ENCODE data around the gene TSEN54. TPM values are rescaled to one million over a fixed set of nuclear protein-coding genes. Genes with fewer than 3 reads are reported as not detected.
A peak's percentile ranks its signal among the peaks of the same experiment; 100 is the strongest.

TSEN54 gene
- total and polyA plus RNA-seq, 2 experiments from 2014 or later = 42.5 to 52.3 TPM

DNA sequence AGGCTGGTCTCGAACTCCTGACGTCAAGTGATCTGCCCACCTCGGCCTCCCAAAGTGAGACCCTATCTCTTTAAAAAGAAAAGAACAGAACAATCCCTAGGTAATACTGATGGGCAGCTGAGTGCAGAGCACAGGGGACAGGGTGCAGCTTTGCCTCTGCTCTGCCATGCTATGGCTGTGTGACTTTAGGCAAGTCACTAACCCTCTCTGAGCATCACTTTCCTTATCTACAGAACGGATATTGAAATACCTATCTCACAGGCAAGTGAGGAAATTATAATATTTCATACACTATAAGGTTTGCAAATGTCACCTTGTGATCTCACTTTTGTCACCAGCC lies 5.1 kb upstream of the TSEN54 start:
- TF ChIP-seq EZH2 (IDR thresholded peaks at IDR 0.05; ENCODE audit: borderline replicate concordance) (no peak), EZH2phosphoT487 (IDR thresholded peaks at IDR 0.05; ENCODE audit: low read depth, severe bottlenecking, unreplicated experiment) (no peak)
- TF ChIP-seq, protein P1, sequence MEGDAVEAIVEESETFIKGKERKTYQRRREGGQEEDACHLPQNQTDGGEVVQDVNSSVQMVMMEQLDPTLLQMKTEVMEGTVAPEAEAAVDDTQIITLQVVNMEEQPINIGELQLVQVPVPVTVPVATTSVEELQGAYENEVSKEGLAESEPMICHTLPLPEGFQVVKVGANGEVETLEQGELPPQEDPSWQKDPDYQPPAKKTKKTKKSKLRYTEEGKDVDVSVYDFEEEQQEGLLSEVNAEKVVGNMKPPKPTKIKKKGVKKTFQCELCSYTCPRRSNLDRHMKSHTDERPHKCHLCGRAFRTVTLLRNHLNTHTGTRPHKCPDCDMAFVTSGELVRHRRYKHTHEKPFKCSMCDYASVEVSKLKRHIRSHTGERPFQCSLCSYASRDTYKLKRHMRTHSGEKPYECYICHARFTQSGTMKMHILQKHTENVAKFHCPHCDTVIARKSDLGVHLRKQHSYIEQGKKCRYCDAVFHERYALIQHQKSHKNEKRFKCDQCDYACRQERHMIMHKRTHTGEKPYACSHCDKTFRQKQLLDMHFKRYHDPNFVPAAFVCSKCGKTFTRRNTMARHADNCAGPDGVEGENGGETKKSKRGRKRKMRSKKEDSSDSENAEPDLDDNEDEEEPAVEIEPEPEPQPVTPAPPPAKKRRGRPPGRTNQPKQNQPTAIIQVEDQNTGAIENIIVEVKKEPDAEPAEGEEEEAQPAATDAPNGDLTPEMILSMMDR (IDR thresholded peaks at IDR 0.05; ENCODE audit: poor library complexity) = no peak
- Histone ChIP-seq H3K4me2 (peak overlapping the region; percentile 100), H3K27me3 (no peaks in the 10 kb centered on the region), H2AFZ (no peak overlapping the region), H3K9me2 (replicated peaks; ENCODE audit: insufficient read depth) (no peaks in the 10 kb centered on the region), H3K4me3 (no peak overlapping the region), H4K20me1 (ENCODE audit: insufficient read depth, poor library complexity, severe bottlenecking) (peaks cover 25% of the 10 kb centered on the region), H3K27ac (no peak overlapping the region), H3K79me2 (peaks cover 60% of the 10 kb centered on the region), H3K36me3 (replicated peaks; ENCODE audit: insufficient read depth, low read depth) (no peaks in the 10 kb centered on the region), H3K9me3 (ENCODE audit: low read depth) (no peaks in the 10 kb centered on the region), H3K4me1 (ENCODE audit: insufficient read depth) (peaks cover 40% of the 10 kb centered on the region)
- DNase-seq (ENCODE audit: low spot score) = no peak
- 95% methylated on average over 4 of the region's 4 CpGs for WGBS (ENCODE audit: low lambda C conversion rate, missing lambda C conversion rate)

- H2AFZ ChIP-seq = no peak overlapping the region
- peak overlapping the region; percentile 28 for H3K27ac ChIP-seq
- H4K20me1 ChIP-seq (ENCODE audit: insufficient read depth, poor library complexity, severe bottlenecking) = peaks cover 25% of the 10 kb centered on the region
- no peak for TF ChIP-seq EZH2 (IDR thresholded peaks at IDR 0.05; ENCODE audit: borderline replicate concordance)
- TF ChIP-seq, protein P1 (IDR thresholded peaks at IDR 0.05; ENCODE audit: poor library complexity) = no peak
- no peak for TF ChIP-seq EZH2phosphoT487 (IDR thresholded peaks at IDR 0.05; ENCODE audit: low read depth, severe bottlenecking, unreplicated experiment)
- H3K4me2 ChIP-seq = peak overlapping the region; percentile 100
- WGBS (ENCODE audit: low lambda C conversion rate, missing lambda C conversion rate) = 69% methylated on average over 13 of the region's 13 CpGs
- H3K4me3 ChIP-seq = no peak overlapping the region
- DNase-seq (ENCODE audit: low spot score) = peak; percentile 74
- H3K27me3 ChIP-seq = no peaks in the 10 kb centered on the region
- no peaks in the 10 kb centered on the region for H3K9me2 ChIP-seq (replicated peaks; ENCODE audit: insufficient read depth)
- no peaks in the 10 kb centered on the region for H3K9me3 ChIP-seq (ENCODE audit: low read depth)
- H3K36me3 ChIP-seq (replicated peaks; ENCODE audit: insufficient read depth, low read depth) = no peaks in the 10 kb centered on the region
- H3K79me2 ChIP-seq = peaks cover 63% of the 10 kb centered on the region
- H3K4me1 ChIP-seq (ENCODE audit: insufficient read depth) = peaks cover 40% of the 10 kb centered on the region
These were observed 4.4 kb upstream of the TSEN54 start for GRCh38 chr17:75511610-75512575.

GRCh38 chr17:75512926-75513640 lies 3.2 kb upstream of the TSEN54 start:
- no peak for TF ChIP-seq EZH2 (IDR thresholded peaks at IDR 0.05; ENCODE audit: borderline replicate concordance)
- TF ChIP-seq, protein P1 (IDR thresholded peaks at IDR 0.05; ENCODE audit: poor library complexity) = no peak
- no peak for TF ChIP-seq EZH2phosphoT487 (IDR thresholded peaks at IDR 0.05; ENCODE audit: low read depth, severe bottlenecking, unreplicated experiment)
- Histone ChIP-seq H3K4me3 (no peak overlapping the region), H3K4me2 (peak overlapping the region; percentile 100), H3K9me3 (ENCODE audit: low read depth) (no peaks in the 10 kb centered on the region), H3K9me2 (replicated peaks; ENCODE audit: insufficient read depth) (no peaks in the 10 kb centered on the region), H3K27ac (peak overlapping the region; percentile 31), H2AFZ (no peak overlapping the region), H3K36me3 (replicated peaks; ENCODE audit: insufficient read depth, low read depth) (no peaks in the 10 kb centered on the region), H3K4me1 (ENCODE audit: insufficient read depth) (peaks cover 48% of the 10 kb centered on the region), H3K79me2 (peaks cover 73% of the 10 kb centered on the region), H3K27me3 (no peaks in the 10 kb centered on the region), H4K20me1 (ENCODE audit: insufficient read depth, poor library complexity, severe bottlenecking) (peaks cover 25% of the 10 kb centered on the region)
- WGBS (ENCODE audit: low lambda C conversion rate, missing lambda C conversion rate) = 69% methylated on average over 10 of the region's 10 CpGs
- no peak for DNase-seq (ENCODE audit: low spot score)

Data from hepatocyte (in vitro differentiated cells).